22Rv1 (cell line): Measurements from ENCODE around the gene PIP4K2C.

Source experiments
- ZFX ChIP-seq: fragments of 450-650 bp; IDR thresholded peaks from 2 replicates; pipeline ENCODE4 v1.6.1; 2017; ENCODE audit warnings: antibody characterized with exemption, borderline replicate concordance
- TF ChIP-seq, protein P1 (sequence below): fragments of 450-650 bp; IDR thresholded peaks from 2 replicates; pipeline ENCODE4 v1.5.1; 2017; ENCODE audit warnings: mild to moderate bottlenecking

DNA sequence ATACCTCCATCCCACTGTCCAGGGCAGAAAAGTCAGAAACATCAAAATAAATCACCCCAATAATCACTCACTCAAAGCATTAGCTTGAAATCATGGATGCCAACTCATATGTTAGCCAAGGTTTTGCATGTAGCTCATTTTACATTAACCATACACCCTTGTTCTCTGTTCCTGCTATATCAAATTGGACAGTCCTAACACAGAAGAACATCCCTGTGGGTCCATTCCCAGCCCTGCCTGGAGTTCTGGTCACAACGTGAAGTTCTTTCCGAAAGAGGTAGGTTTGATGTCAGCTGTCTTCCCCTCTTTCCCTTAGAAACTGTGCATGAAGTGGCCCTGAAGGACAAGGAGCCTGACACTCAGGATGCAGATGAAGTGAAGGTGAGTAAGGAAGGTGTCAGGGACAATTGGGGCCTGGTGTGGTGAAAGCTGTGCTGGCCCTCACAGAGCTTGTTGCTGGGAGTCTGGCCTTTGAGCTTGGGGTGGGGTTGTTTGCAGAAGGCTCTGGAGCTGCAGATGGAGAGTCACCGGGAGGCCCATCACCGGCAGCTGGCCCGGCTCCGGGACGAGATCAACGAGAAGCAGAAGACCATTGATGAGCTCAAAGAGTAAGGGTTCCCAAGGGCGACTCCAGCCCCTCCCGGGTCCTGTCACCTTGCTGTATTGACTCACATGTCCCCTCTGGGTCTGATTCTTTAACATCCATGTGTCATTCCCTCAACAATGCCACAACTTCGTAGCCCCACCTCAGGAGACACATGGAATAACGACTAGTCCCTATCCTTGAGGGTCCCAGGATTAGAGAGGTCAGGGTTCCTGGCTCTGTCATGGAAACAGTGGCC is 15.0 kb upstream of the PIP4K2C start:
- TF ChIP-seq, protein P1, sequence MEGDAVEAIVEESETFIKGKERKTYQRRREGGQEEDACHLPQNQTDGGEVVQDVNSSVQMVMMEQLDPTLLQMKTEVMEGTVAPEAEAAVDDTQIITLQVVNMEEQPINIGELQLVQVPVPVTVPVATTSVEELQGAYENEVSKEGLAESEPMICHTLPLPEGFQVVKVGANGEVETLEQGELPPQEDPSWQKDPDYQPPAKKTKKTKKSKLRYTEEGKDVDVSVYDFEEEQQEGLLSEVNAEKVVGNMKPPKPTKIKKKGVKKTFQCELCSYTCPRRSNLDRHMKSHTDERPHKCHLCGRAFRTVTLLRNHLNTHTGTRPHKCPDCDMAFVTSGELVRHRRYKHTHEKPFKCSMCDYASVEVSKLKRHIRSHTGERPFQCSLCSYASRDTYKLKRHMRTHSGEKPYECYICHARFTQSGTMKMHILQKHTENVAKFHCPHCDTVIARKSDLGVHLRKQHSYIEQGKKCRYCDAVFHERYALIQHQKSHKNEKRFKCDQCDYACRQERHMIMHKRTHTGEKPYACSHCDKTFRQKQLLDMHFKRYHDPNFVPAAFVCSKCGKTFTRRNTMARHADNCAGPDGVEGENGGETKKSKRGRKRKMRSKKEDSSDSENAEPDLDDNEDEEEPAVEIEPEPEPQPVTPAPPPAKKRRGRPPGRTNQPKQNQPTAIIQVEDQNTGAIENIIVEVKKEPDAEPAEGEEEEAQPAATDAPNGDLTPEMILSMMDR: no peak
- TF ChIP-seq ZFX: no peak
